HUDEP-2 (cell line): ENCODE results near the gene MCRS1.

Experiments
- DNase-seq, 76 experiments: peaks; one replicate each; lab custom pipeline; 2025; ENCODE audit not compliant: unreplicated experiment in 76 of 76; lab: John Stamatoyannopoulos, UW

MCRS1 gene

DNA sequence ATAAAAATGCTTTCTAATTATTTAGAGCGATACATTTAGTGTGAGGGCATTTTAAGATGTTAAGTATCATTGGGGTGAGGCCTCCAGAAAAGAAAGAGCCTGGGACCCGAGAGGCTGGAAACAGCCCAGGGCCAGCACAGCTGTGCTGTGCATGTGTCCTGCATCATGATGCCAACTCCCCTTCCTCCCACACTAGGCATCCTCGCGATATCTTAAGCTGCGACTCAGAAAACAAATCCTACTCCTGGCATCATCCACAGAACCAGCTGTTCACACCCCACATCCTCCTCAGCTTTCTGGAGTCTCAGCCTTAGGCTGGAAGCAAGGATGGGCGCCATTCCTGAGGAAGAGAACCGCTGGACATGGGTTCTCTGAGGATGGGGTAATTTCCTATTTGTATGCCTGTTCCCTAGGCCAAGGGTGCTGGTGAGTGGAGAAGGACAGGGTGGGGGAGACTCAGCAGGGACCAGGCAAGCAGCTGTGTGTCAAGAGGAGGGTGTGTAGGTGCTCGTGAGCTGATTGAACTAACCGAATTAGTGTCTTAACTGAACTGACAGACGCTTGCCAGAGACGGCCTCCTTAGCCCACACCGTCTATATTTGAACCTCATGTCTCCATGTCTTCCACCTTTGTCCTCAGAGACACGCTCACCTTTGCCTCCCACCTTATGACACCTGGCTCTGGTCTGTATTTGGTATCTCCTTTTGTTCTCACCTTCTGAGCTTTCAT, 15.6 kb upstream of the MCRS1 start:
- no peak for DNase-seq

DNA sequence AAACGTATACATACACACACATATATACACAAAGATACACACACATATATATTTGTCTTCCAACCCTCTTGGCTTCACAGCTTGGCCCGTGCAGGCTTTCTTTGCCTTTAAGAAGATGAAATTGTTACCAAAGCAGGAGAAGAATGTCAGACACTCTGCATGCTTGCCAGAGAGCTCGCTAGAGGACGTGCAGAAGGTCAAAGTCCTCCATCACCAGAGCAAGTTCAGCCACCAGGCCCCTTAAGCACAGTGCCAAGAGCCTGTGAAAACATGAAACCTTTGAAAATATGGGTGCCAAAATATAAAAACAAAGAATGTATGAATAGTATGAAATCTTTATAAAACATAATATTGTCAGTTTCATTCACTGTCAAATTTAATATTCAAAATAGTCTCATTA, 14.9 kb upstream of the MCRS1 start:
- no peak for DNase-seq

DNA sequence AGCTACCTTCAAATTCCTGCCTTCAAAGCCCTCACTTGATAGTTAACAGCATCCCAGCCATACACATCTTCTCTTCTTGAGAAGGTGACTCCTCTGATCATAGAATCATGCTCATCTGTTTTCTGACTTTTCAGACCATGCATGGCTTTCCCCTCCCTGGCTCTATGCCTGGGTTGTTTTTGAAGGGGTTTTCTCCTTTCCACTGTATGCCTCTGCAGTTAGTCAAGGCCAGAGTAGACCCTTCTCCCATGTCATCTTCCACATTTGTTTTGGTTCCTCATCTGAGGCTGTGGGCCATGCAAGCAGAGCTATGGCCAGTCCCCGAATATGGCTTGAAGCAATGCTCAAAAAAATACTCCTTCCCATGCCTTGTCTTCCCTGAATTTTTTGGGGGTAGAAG, 14.3 kb upstream of the MCRS1 start:
- DNase-seq = no peak

- peak in 51 of 76 experiments; percentile 2 to 59 (median 28) for DNase-seq
Measured at GRCh38 chr12:49580572-49581535, 12.9 kb upstream of the MCRS1 start.

- DNase-seq = no peak
Measured at GRCh38 chr12:49578471-49579112, 10.7 kb upstream of the MCRS1 start.

GRCh38 chr12:49577589-49578315, 9.8 kb upstream of the MCRS1 start:
- DNase-seq = peak in 5 of 76 experiments; percentile 7 to 28 (median 10)

GRCh38 chr12:49568442-49569162, 660 bp upstream of the MCRS1 start:
- DNase-seq = peak in 17 of 76 experiments; percentile 9 to 48 (median 24)

GRCh38 chr12:49567302-49567610, 686 bp downstream of the MCRS1 start:
- no peak for DNase-seq

DNA sequence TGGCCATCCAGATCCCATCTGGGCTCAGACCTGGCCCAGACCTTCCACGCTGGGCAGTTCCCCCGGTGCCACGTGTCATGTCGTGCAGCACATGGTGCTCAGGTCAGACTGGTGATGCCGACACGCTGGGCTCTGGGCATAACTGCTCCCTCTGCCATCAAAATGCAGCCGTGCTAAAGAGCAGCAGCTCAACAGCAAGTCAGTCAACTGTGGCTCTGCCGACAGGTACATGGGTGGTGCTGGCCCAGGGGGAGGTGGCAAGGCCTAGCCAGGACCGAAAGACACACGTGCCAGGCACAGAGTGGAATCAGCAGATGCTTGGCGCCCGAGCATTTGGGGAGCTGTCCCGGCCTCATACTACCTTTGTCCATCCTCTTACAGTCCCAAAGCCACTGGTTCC, 1.6 kb downstream of the MCRS1 start:
- DNase-seq = no peak

GRCh38 chr12:49565406-49566265, 2.3 kb downstream of the MCRS1 start:
- DNase-seq = no peak

GRCh38 chr12:49564686-49565405, 3.1 kb downstream of the MCRS1 start:
- DNase-seq = no peak

DNA sequence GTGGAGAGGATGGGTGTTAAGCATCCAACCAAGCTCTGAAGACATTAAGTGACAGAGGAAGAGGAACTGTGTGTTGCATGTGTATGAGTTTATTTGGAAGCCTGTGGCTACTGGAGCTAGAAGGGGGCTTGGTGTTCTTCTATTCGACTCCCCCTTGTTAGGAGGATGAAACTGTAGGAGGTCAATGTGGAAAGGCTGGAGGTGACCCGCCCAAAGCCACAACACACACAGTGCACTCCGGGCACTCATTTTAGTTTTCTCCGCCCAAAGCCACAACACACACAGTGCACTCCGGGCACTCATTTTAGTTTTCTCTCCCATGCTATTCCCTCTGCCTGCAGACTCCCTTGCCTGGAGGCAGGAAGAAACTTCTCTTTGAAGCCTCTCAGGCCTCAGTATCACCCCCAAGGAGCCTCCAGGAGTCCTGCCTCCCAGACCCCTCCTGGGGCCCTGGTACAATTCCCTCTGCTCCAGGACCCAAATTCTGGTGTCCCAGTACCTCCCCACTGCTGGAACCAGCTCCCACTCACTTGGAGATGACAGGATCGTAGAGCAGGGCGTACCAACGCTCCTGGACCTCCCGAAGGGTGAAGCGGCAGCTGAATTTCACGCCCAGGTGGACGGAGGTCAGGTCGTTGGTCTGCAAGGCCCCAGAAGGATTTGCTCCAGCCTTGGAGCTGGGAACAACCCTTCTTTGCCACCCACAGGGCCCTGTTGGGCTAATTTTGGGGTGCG, 3.8 kb downstream of the MCRS1 start:
- no peak for DNase-seq

DNA sequence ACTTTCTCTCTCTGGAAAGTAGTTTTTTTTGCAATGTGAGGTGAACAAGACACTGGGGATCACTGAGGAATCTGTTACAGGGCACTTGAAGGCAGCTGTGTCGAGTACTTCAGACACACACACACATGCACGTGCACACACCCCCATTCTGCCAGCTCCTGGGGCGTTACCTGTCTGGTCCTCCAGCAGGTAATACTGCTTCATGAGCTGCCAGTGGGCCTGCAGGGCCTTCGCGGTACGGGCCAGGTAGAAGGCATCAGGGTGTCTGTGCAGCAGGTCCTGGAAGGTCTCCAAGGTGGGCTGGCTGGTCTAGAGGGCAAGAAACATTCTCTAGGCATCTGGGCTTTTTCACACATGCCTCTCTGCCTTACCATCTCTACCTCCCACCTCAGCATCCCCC, 5.1 kb downstream of the MCRS1 start:
- DNase-seq = no peak

- no peak for DNase-seq
Measured at GRCh38 chr12:49562233-49562632, 5.7 kb downstream of the MCRS1 start.

DNA sequence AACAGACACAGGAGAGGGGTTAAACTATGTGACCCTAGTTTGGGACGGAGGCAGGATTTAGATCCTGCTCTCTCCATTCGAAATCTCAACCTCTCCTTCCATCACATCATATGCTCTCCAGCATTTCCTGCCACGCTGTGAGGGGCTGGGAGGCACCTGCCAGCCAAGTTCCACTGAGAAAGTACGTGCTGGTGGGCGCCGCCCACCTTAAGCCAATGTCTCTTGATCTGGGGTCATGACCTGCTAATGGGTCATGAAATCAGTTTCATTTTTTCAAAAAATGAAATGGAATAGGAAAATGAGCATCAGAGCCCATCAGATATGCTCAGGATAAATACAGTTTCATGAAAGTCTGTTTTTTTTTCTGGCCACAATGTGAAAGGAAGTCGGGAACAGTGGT, 7.2 kb downstream of the MCRS1 start:
- DNase-seq = no peak

- no peak for DNase-seq
Measured at GRCh38 chr12:49559011-49559675, 8.8 kb downstream of the MCRS1 start.

- peak in 1 of 76 experiments; percentile 14 for DNase-seq
Measured at GRCh38 chr12:49558526-49558925, 9.4 kb downstream of the MCRS1 start.

DNA sequence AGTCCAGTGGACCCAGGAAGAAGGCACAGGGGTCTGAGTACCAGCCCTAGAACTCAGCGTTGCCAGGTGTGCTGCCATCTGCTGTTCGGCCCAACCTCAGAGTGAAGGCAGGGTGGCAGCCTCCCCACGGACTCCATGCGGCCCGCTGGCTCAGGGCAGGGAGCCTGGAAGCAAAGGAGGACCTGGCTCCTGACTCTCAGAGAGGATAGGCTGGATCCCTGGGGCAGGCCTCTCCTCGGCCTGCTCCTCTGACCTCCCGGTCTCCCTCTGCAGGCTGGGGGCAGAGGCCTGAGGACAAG, 10.1 kb downstream of the MCRS1 start:
- no peak for DNase-seq
